OCI-LY1 (cell line): ENCODE measurements around the gene TCAIM.

ENCODE experiments used
- H2AFZ ChIP-seq: fragments of 200-600 bp; sonication (generic), shearing (Covaris generic); 2 replicates; pipeline ENCODE4 v1.6.0; 2014; ENCODE audit warnings: antibody characterized with exemption, mild to moderate bottlenecking, low read length
- H3F3A ChIP-seq: fragments of 200-600 bp; sonication (generic), shearing (Covaris generic); 2 replicates; pipeline ENCODE4 v1.6.0; 2014; ENCODE audit warnings: mild to moderate bottlenecking, antibody characterized with exemption, low read length, moderate library complexity; ENCODE audit not compliant: insufficient read depth
- H3K27ac ChIP-seq: fragments of 200-600 bp; sonication (generic); 2 replicates; pipeline ENCODE4 v1.5.1; 2014; ENCODE audit warnings: low read length, mixed run types, mild to moderate bottlenecking, low read depth; ENCODE audit not compliant: poor library complexity, severe bottlenecking
- H3K27me3 ChIP-seq: fragments of 200-600 bp; sonication (generic); 2 replicates; pipeline ENCODE4 v1.6.0; 2014; ENCODE audit warnings: antibody characterized with exemption, mild to moderate bottlenecking, low read length, moderate library complexity; ENCODE audit not compliant: insufficient read depth
- H3K36me3 ChIP-seq: fragments of 200-600 bp; sonication (generic); 2 replicates; pipeline ENCODE4 v1.6.1; 2014; ENCODE audit warnings: mild to moderate bottlenecking, antibody characterized with exemption, low read length, moderate library complexity, mixed read lengths; ENCODE audit not compliant: insufficient read depth
- H3K4me1 ChIP-seq: fragments of 200-600 bp; sonication (generic); 2 replicates; pipeline ENCODE4 v1.5.1; 2014; ENCODE audit warnings: mild to moderate bottlenecking, low read length, moderate library complexity; ENCODE audit not compliant: insufficient read depth, severe bottlenecking
- H3K4me2 ChIP-seq: fragments of 200-600 bp; sonication (generic), shearing (Covaris generic); 2 replicates; pipeline ENCODE4 v1.6.1; 2014; ENCODE audit warnings: low read length
- H3K4me3 ChIP-seq: fragments of 200-600 bp; sonication (generic); 2 replicates; pipeline ENCODE4 v1.5.1; 2014; ENCODE audit warnings: low read length, low read depth, mild to moderate bottlenecking, mixed read lengths; ENCODE audit not compliant: poor library complexity, severe bottlenecking
- H3K79me2 ChIP-seq: fragments of 200-600 bp; shearing (Covaris generic); 2 replicates; pipeline ENCODE4 v1.6.1; 2016; ENCODE audit warnings: mixed run types, low read length, mixed read lengths; ENCODE audit not compliant: insufficient read depth
- H3K9ac ChIP-seq: fragments of 200-600 bp; sonication (generic), shearing (Covaris generic); 2 replicates; pipeline ENCODE4 v1.6.1; 2014; ENCODE audit warnings: mild to moderate bottlenecking, low read length, mixed read lengths
- H3K9me2 ChIP-seq: fragments of 200-600 bp; sonication (generic), shearing (Covaris generic); 2 replicates; pipeline ENCODE4 v1.6.1; 2014; ENCODE audit warnings: low read depth, mild to moderate bottlenecking, low read length, mixed read lengths
- H3K9me3 ChIP-seq: fragments of 200-600 bp; shearing (Covaris generic); 2 replicates; pipeline ENCODE4 v1.6.1; 2014; ENCODE audit warnings: low read length, mixed read lengths
- H4K20me1 ChIP-seq: fragments of 200-600 bp; sonication (generic), shearing (Covaris generic); 2 replicates; pipeline ENCODE4 v1.6.0; 2016; ENCODE audit warnings: mild to moderate bottlenecking, low read length; ENCODE audit not compliant: insufficient read depth
- CTCF ChIP-seq: fragments of 200-600 bp; sonication (generic), shearing (Covaris generic); IDR thresholded peaks from 2 replicates; pipeline ENCODE4 v1.5.1; 2017; ENCODE audit warnings: mild to moderate bottlenecking, antibody characterized with exemption, low read length, moderate library complexity, mixed read lengths
- EZH2 ChIP-seq: fragments of 200-600 bp; sonication (generic), shearing (Covaris generic); IDR thresholded peaks from 2 replicates; pipeline ENCODE4 v1.8.0; 2017; ENCODE audit warnings: borderline replicate concordance, mixed run types, mild to moderate bottlenecking, antibody characterized with exemption, low read length, moderate library complexity, mixed read lengths

TCAIM gene

GRCh38 chr3:44437800-44438199, 99.2 kb downstream of the TCAIM start:
- H2AFZ ChIP-seq, result no peak overlapping the region
- no peak overlapping the region for H3K4me2 ChIP-seq
- H3K36me3 ChIP-seq, result peaks cover 9% of the 10 kb centered on the region; the same call in 1 of the 2 replicates
- no peaks in the 10 kb centered on the region for H3K79me2 ChIP-seq
- no peaks in the 10 kb centered on the region for H3K9me3 ChIP-seq
- no peaks in the 10 kb centered on the region for H3K9me2 ChIP-seq
- no peak overlapping the region for H3K4me3 ChIP-seq
- no peaks in the 10 kb centered on the region for H4K20me1 ChIP-seq
- H3K9ac ChIP-seq, result no peak overlapping the region
- no peaks in the 10 kb centered on the region for H3F3A ChIP-seq
- no peak for TF ChIP-seq CTCF
- TF ChIP-seq EZH2, result no peak
- peaks cover 14% of the 10 kb centered on the region for H3K4me1 ChIP-seq
- H3K27ac ChIP-seq, result no peak overlapping the region
- H3K27me3 ChIP-seq, result no peaks in the 10 kb centered on the region

GRCh38 chr3:44439499-44440295, 101.1 kb downstream of the TCAIM start:
- no peak overlapping the region for H2AFZ ChIP-seq
- no peak for TF ChIP-seq EZH2
- TF ChIP-seq CTCF, result no peak
- H3K4me2 ChIP-seq, result peak overlapping the region; percentile 19; the same call in 1 of the 2 replicates
- H3K4me3 ChIP-seq, result no peak overlapping the region
- peaks cover 16% of the 10 kb centered on the region for H3K36me3 ChIP-seq
- H3K9me3 ChIP-seq, result no peaks in the 10 kb centered on the region
- no peak overlapping the region; the same call in 1 of the 2 replicates for H3K9ac ChIP-seq
- no peaks in the 10 kb centered on the region for H3K27me3 ChIP-seq
- H3K4me1 ChIP-seq, result peaks cover 14% of the 10 kb centered on the region
- no peaks in the 10 kb centered on the region for H3F3A ChIP-seq
- no peaks in the 10 kb centered on the region for H3K9me2 ChIP-seq
- peak overlapping the region; percentile 18 for H3K27ac ChIP-seq
- no peaks in the 10 kb centered on the region for H3K79me2 ChIP-seq
- no peaks in the 10 kb centered on the region for H4K20me1 ChIP-seq

GRCh38 chr3:44442596-44443309, 104.2 kb downstream of the TCAIM start:
- peaks cover 13% of the 10 kb centered on the region for H3K9me3 ChIP-seq
- H3K4me3 ChIP-seq, result no peak overlapping the region
- TF ChIP-seq EZH2, result no peak
- TF ChIP-seq CTCF, result no peak
- H3F3A ChIP-seq, result no peaks in the 10 kb centered on the region
- H3K36me3 ChIP-seq, result peaks cover 46% of the 10 kb centered on the region
- no peak overlapping the region for H2AFZ ChIP-seq
- H3K4me2 ChIP-seq, result no peak overlapping the region
- peaks cover 14% of the 10 kb centered on the region for H3K4me1 ChIP-seq
- no peaks in the 10 kb centered on the region for H4K20me1 ChIP-seq
- no peaks in the 10 kb centered on the region for H3K27me3 ChIP-seq
- no peak overlapping the region for H3K9ac ChIP-seq
- H3K9me2 ChIP-seq, result no peaks in the 10 kb centered on the region
- H3K79me2 ChIP-seq, result no peaks in the 10 kb centered on the region
- no peak overlapping the region for H3K27ac ChIP-seq
